GM12878 (cell line): ENCODE data around the gene CDKN1B. TPM values are rescaled to one million over a fixed set of nuclear protein-coding genes. Genes with fewer than 3 reads are reported as not detected.

Source experiments
- ATAC-seq: fragments of 200-7000 bp; cut with Tn5 transposase; 3 replicates; pipeline ENCODE4 v1.9.1; 2020; ENCODE audit warnings: mild to moderate bottlenecking, moderate library complexity
- BruUV-seq: library from RNA; stranded (reverse); fragments of 400-500 nt; replicated peaks from 2 replicates; lab custom pipeline; 2021; lab: Mats Ljungman, UMichigan
- CTCF ChIA-PET: fragments of 300-600 bp; sonication (Branson Sonifier 250); formaldehyde crosslinking; extraction: SDS; loops from one replicate; lab custom pipeline; 2021; ENCODE audit warnings: inconsistent platforms; lab: Yijun Ruan, JAX
- POLR2A ChIA-PET: fragments of 350-600 bp; formaldehyde crosslinking; extraction: SDS; loops from one replicate; lab custom pipeline; 2021; ENCODE audit warnings: inconsistent platforms; lab: Charles Lee
- RAD21 ChIA-PET: fragments of 300-600 bp; sonication (Branson Sonifier 250); formaldehyde crosslinking; loops from one replicate; lab custom pipeline; 2023; ENCODE audit warnings: antibody characterized with exemption; ENCODE audit not compliant: unreplicated experiment; lab: Charles Lee
- SMC1A ChIA-PET: fragments of 300-600 bp; sonication (Branson Sonifier 250); formaldehyde crosslinking; loops from one replicate; lab custom pipeline; 2023; ENCODE audit not compliant: unreplicated experiment, uncharacterized antibody; lab: Charles Lee
- DNase-seq: peaks from one replicate; pipeline ENCODE4 v3.0.0-alpha.2; 2011; ENCODE audit warnings: low read depth, low spot score
- FAIRE-seq: peaks from 3 replicates; lab custom pipeline; 2011; peaks lifted over from hg19 to GRCh38; lab: Jason Lieb, UNC
- H2AFZ ChIP-seq: 2 replicates; pipeline ENCODE4 v1.6.0; 2011; ENCODE audit warnings: low read depth, low read length, control low read depth; ENCODE audit not compliant: control insufficient read depth
- H3K27ac ChIP-seq: 2 replicates; pipeline ENCODE4 v1.5.1; 2011; ENCODE audit warnings: control low read depth; ENCODE audit not compliant: control insufficient read depth, insufficient read depth
- H3K27me3 ChIP-seq, 2 experiments: replicated peaks in 1 of 2; 2 replicates each; pipeline versions ENCODE4 v1.6.0 to v1.6.1; 2011; ENCODE audit warnings: low read length in 1 of 2; ENCODE audit not compliant: control insufficient read depth in 2 of 2, insufficient read depth in 2 of 2
- H3K36me3 ChIP-seq, 2 experiments: 2 replicates each; pipeline ENCODE4 v1.5.1; 2011; ENCODE audit warnings: low read length in 1 of 2; ENCODE audit not compliant: control insufficient read depth in 2 of 2, insufficient read depth in 2 of 2
- H3K4me1 ChIP-seq: 2 replicates; pipeline ENCODE4 v1.6.1; 2011; ENCODE audit warnings: mild to moderate bottlenecking, low read length, moderate library complexity, mixed read lengths; ENCODE audit not compliant: control insufficient read depth, insufficient read depth
- H3K4me2 ChIP-seq: 2 replicates; pipeline ENCODE4 v1.6.0; 2011; ENCODE audit warnings: control low read depth; ENCODE audit not compliant: control insufficient read depth, insufficient read depth
- H3K4me3 ChIP-seq: fragments of 200-600 bp; sonication (generic); 2 replicates; pipeline ENCODE4 v1.5.1; 2016
- H3K79me2 ChIP-seq: 2 replicates; pipeline ENCODE4 v1.6.0; 2011; ENCODE audit warnings: low read length; ENCODE audit not compliant: control insufficient read depth, insufficient read depth
- H3K9ac ChIP-seq: 2 replicates; pipeline ENCODE4 v1.8.0; 2011; ENCODE audit warnings: low read length, control low read depth, mixed read lengths; ENCODE audit not compliant: control insufficient read depth, insufficient read depth
- H3K9me3 ChIP-seq: replicated peaks from 3 replicates; pipeline ENCODE4 v1.5.1; 2011; ENCODE audit warnings: mild to moderate bottlenecking, low read length; ENCODE audit not compliant: control insufficient read depth, insufficient read depth
- H4K20me1 ChIP-seq: 2 replicates; pipeline ENCODE4 v1.6.0; 2011; ENCODE audit not compliant: control insufficient read depth, insufficient read depth
- PAX8 ChIP-seq: fragments of 450-650 bp; IDR thresholded peaks from 2 replicates; pipeline ENCODE4 v1.6.1; 2017; ENCODE audit warnings: mild to moderate bottlenecking, moderate library complexity
- WGBS: methylation state at CpG from one replicate; pipeline ENCODE4 v1.1.6; 2016; ENCODE audit warnings: low lambda C conversion rate; ENCODE audit not compliant: insufficient replicate concordance, insufficient coverage; ENCODE audit errors: missing lambda C conversion rate; 5-methylcytosine and 5-hydroxymethylcytosine counted together
- in situ Hi-C: fragments of 300-500 bp; cut with MboI; formaldehyde crosslinking; loops from 9 replicates; pipeline ENCODE4 v1.14.3; 2018; ENCODE audit warnings: mixed read lengths
- intact Hi-C: fragments of 100-400 bp; cut with micrococcal nuclease; formaldehyde crosslinking; loops from one replicate; pipeline ENCODE4 v1.14.2; 2022; ENCODE audit not compliant: unreplicated experiment
- polyA plus RNA-seq, 11 experiments: library from polyadenylated mRNA; depleted of rRNA in 4 of 11; unstranded in 6 of 11; stranded (reverse) in 5 of 11; fragments of >200 nt; fragmentation: Nextera tagmentation in 4 of 11; fragmentation: Illumina TruSeq in 1 of 11; extraction: Ambion mirVana in 4 of 11; extraction: Trizol in 1 of 11; gene quantifications; 1 replicate in 1 of 11; 2 replicates in 10 of 11; pipeline versions ENCODE4 v1.2.1 to v1.2.3, GENCODE V29; 2011 to 2016; ENCODE audit warnings: inconsistent platforms in 2 of 11, missing spikeins in 2 of 11, low read depth in 1 of 11
- total RNA-seq, 4 experiments: library from RNA; depleted of rRNA in 3 of 4; stranded (reverse); fragments of >200 nt in 3 of 4; fragmentation: Illumina TruSeq in 1 of 4; extraction: Trizol in 1 of 4; gene quantifications; 2 replicates each; pipeline versions ENCODE4 v1.2.1 to v1.2.3, GENCODE V29; 2013 to 2021
- TF ChIP-seq, protein P1 (sequence below): IDR thresholded peaks from 2 replicates; pipeline ENCODE4 v1.6.1; 2012; ENCODE audit warnings: mild to moderate bottlenecking, low read depth, low read length

The CDKN1B gene
- total and polyA plus RNA-seq, 10 of the 15 experiments (the other 5 are each of a cell fraction or from before 2014, with no cell fraction given), result 4.2 to 39.1 (median 23.1) TPM

DNA sequence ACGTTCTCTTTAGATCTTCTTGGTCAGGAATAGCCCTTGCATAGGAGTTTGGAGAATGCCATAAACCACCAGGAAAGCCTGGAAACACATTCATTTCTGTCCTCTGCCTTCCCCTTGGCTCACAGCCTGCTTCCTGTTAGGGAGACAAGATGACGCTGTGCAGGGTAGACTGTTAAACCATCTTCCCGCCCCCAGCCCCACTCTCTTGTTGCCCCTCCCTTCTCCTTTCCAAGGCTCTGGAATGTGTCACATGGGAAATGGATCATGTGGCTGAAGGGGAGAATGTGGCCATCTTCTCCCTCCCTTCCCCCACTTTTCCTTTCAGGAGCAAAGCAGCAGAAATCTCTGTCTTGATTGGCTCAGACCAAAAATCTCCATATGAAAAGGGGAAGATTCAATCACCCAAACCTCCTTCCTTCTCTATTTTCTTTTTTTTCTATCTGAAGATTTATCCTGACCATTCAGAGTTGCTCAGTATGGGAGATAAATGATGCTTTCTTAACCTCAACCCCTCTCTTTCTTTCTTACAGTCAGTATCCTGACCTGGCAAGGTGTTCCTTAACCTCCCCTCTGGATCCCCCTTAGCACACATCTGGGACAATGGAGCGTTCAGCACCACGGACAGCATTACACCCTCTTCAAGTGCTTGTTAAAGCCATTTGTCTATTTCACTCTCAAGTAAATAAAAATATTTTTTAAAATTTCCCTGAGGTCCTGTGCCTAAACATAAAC, 32.6 kb upstream of the CDKN1B start:
- ATAC-seq (peak; percentile 46; the same call in 2 of the 3 replicates), FAIRE-seq (no peak), DNase-seq (no peak)
- ChIA-PET SMC1A (interaction anchor here (0.6 kb wide), 1 partner anchor 188 kb away, joined by 3 read pairs; no protein-coding TSS in a partner anchor), RAD21 (no interaction called here), POLR2A (no interaction called here), CTCF (interaction anchor here (2.0 kb wide), 1 partner anchor 10 kb away, joined by 8 read pairs; the partner anchor contains the start of gene GPR19)
- H3K4me1 ChIP-seq, result peaks cover 7% of the 10 kb centered on the region
- WGBS, result 76% methylated on average over 5 of the region's 5 CpGs
- H2AFZ ChIP-seq, result no peak overlapping the region
- in situ Hi-C loops (no loop called here), intact Hi-C loops (no loop called here)
- H3K27me3 ChIP-seq, result no peaks in the 10 kb centered on the region
- no peaks in the 10 kb centered on the region for H4K20me1 ChIP-seq
- H3K4me3 ChIP-seq, result no peak overlapping the region
- no peaks in the 10 kb centered on the region for H3K79me2 ChIP-seq
- no peaks in the 10 kb centered on the region; a peak in 1 of 4 replicates for H3K36me3 ChIP-seq
- no peak for TF ChIP-seq PAX8
- TF ChIP-seq, protein P1, sequence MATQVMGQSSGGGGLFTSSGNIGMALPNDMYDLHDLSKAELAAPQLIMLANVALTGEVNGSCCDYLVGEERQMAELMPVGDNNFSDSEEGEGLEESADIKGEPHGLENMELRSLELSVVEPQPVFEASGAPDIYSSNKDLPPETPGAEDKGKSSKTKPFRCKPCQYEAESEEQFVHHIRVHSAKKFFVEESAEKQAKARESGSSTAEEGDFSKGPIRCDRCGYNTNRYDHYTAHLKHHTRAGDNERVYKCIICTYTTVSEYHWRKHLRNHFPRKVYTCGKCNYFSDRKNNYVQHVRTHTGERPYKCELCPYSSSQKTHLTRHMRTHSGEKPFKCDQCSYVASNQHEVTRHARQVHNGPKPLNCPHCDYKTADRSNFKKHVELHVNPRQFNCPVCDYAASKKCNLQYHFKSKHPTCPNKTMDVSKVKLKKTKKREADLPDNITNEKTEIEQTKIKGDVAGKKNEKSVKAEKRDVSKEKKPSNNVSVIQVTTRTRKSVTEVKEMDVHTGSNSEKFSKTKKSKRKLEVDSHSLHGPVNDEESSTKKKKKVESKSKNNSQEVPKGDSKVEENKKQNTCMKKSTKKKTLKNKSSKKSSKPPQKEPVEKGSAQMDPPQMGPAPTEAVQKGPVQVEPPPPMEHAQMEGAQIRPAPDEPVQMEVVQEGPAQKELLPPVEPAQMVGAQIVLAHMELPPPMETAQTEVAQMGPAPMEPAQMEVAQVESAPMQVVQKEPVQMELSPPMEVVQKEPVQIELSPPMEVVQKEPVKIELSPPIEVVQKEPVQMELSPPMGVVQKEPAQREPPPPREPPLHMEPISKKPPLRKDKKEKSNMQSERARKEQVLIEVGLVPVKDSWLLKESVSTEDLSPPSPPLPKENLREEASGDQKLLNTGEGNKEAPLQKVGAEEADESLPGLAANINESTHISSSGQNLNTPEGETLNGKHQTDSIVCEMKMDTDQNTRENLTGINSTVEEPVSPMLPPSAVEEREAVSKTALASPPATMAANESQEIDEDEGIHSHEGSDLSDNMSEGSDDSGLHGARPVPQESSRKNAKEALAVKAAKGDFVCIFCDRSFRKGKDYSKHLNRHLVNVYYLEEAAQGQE, result peak; percentile 93
- no peak overlapping the region for H3K9ac ChIP-seq
- no peaks in the 10 kb centered on the region for H3K9me3 ChIP-seq
- H3K4me2 ChIP-seq, result no peak overlapping the region
- no TSS peak for BruUV-seq
- H3K27ac ChIP-seq, result no peak overlapping the region
